Gastrocnemius medialis (tissue), 4 donors: ENCODE data around the gene STIM1.

ENCODE experiments used
- POLR2A ChIP-seq, 2 donors: fragments of 450-650 bp; IDR thresholded peaks; one replicate each; pipeline ENCODE4 v1.6.1; 2017; ENCODE audit warnings: antibody characterized with exemption in 2 of 2, mild to moderate bottlenecking in 2 of 2, moderate library complexity in 2 of 2
- TF ChIP-seq, protein P1 (sequence below), 5 experiments: fragments of 450-650 bp in 3 of 5; fragments of 200-600 bp in 2 of 5; sonication (generic) in 2 of 5; IDR thresholded peaks in 4 of 5; conservative IDR thresholded peaks in 1 of 5; 1 replicate in 4 of 5; 2 replicates in 1 of 5; pipeline ENCODE4 v1.5.1; 2016 to 2019; ENCODE audit warnings: antibody characterized with exemption in 5 of 5, mild to moderate bottlenecking in 3 of 5, moderate library complexity in 3 of 5

DNA sequence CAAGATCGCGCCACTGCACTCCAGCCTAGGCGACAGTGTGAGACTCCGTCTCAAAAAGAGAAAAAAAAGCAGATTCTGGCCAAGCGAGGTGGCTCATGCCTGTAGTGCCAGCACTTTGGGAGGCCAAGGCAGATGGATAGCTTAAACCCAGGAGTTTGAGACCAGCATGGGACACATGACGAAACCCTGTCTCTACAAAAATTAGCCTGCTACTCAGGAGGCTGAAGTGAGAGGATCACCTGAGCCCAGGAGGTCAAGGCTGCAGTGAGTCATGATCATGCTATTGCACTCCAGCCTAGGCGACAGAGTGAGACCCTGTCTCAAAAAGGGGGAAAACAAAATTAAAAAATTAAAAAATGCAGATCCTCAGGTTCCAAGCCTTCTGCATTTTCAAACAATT is 33.2 kb upstream of the STIM1 start:
- TF ChIP-seq, protein P1, sequence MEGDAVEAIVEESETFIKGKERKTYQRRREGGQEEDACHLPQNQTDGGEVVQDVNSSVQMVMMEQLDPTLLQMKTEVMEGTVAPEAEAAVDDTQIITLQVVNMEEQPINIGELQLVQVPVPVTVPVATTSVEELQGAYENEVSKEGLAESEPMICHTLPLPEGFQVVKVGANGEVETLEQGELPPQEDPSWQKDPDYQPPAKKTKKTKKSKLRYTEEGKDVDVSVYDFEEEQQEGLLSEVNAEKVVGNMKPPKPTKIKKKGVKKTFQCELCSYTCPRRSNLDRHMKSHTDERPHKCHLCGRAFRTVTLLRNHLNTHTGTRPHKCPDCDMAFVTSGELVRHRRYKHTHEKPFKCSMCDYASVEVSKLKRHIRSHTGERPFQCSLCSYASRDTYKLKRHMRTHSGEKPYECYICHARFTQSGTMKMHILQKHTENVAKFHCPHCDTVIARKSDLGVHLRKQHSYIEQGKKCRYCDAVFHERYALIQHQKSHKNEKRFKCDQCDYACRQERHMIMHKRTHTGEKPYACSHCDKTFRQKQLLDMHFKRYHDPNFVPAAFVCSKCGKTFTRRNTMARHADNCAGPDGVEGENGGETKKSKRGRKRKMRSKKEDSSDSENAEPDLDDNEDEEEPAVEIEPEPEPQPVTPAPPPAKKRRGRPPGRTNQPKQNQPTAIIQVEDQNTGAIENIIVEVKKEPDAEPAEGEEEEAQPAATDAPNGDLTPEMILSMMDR (IDR thresholded peaks at IDR 0.05 in 4 of 5, conservative IDR thresholded peaks at IDR 0.05 in 1 of 5) = no peak
- no peak for TF ChIP-seq POLR2A (IDR thresholded peaks at IDR 0.05)
